HCT116 (cell line): ENCODE results near the gene ZNF853. TPM values are rescaled to one million over a fixed set of nuclear protein-coding genes. Genes with fewer than 3 reads are reported as not detected.

ENCODE experiments used
- ATAC-seq: fragments of 200-7000 bp; cut with Tn5 transposase; 2 replicates; pipeline ENCODE4 v1.9.1; 2020; ENCODE audit warnings: mild to moderate bottlenecking, moderate library complexity
- BruUV-seq: library from RNA; stranded (reverse); fragments of 400-500 nt; replicated peaks from 2 replicates; lab custom pipeline; 2021; lab: Mats Ljungman, UMichigan
- CTCF ChIA-PET: fragments of 300-600 bp; sonication (Branson Sonifier 250); formaldehyde crosslinking; loops from one replicate; lab custom pipeline; 2021; ENCODE audit warnings: antibody characterized with exemption; lab: Charles Lee
- POLR2A ChIA-PET: fragments of 300-600, 350-600 bp; sonication (Branson Sonifier 250); formaldehyde crosslinking; loops from one replicate; lab custom pipeline; 2021; ENCODE audit warnings: antibody characterized with exemption; lab: Charles Lee
- RAD21 ChIA-PET, 2 experiments: fragments of 300-600 bp; sonication (Branson Sonifier 250); formaldehyde crosslinking; loops; one replicate each; lab custom pipeline; 2023; ENCODE audit warnings: low total read pairs in 2 of 2; ENCODE audit not compliant: uncharacterized antibody in 2 of 2, unreplicated experiment in 2 of 2, low non-redundant PET in 1 of 2; lab: Charles Lee
- DNase-seq: peaks from one replicate; pipeline ENCODE4 v3.0.0-alpha.2; 2010; ENCODE audit warnings: low read depth, low spot score
- H2AFZ ChIP-seq: fragments of 200-600 bp; shearing (Covaris generic), sonication (generic); 2 replicates; pipeline ENCODE4 v1.6.1; 2017; ENCODE audit warnings: low read depth, mixed run types, mixed read lengths, antibody characterized with exemption, low read length; ENCODE audit not compliant: poor library complexity, severe bottlenecking
- H3K27ac ChIP-seq: 2 replicates; pipeline ENCODE4 v1.5.1; 2012; ENCODE audit warnings: low read depth, low read length
- H3K27me3 ChIP-seq: fragments of 200-600 bp; sonication (generic); 2 replicates; pipeline ENCODE4 v1.6.1; 2016; ENCODE audit warnings: mixed run types, low read length, mixed read lengths; ENCODE audit not compliant: insufficient read depth
- H3K36me3 ChIP-seq, 2 experiments: fragments of 200-500 bp in 1 of 2; fragments of 200-600 bp in 1 of 2; sonication (Bioruptor generic) in 1 of 2; sonication (generic) in 1 of 2; 2 replicates each; pipeline versions ENCODE4 v1.5.1 to v1.6.1; 2014 to 2016; ENCODE audit warnings: low read length in 2 of 2, inconsistent platforms in 1 of 2, mixed read lengths in 1 of 2, mixed run types in 1 of 2; ENCODE audit not compliant: insufficient read depth in 2 of 2, control insufficient read depth in 1 of 2
- H3K4me1 ChIP-seq, 2 experiments: fragments of 200-600 bp in 1 of 2; sonication (generic) in 1 of 2; 2 replicates each; pipeline versions ENCODE4 v1.5.1 to v1.6.1; 2012 to 2017; ENCODE audit warnings: low read length in 2 of 2, inconsistent platforms in 1 of 2, mild to moderate bottlenecking in 1 of 2, mixed read lengths in 1 of 2, mixed run types in 1 of 2, moderate library complexity in 1 of 2; ENCODE audit not compliant: insufficient read depth in 2 of 2, control insufficient read depth in 1 of 2
- H3K4me2 ChIP-seq: fragments of 200-600 bp; sonication (generic); 2 replicates; pipeline ENCODE4 v1.6.1; 2017; ENCODE audit warnings: mixed run types, low read length, mixed read lengths
- H3K4me3 ChIP-seq, 2 experiments: fragments of 200-600 bp in 1 of 2; sonication (generic) in 1 of 2; replicated peaks in 1 of 2; 2 replicates each; pipeline ENCODE4 v1.5.1; 2011 to 2016; ENCODE audit warnings: low read length in 2 of 2, control low read depth in 1 of 2, low read depth in 1 of 2, mild to moderate bottlenecking in 1 of 2, mixed read lengths in 1 of 2, mixed run types in 1 of 2
- H3K79me2 ChIP-seq: fragments of 200-600 bp; sonication (generic); 2 replicates; pipeline ENCODE4 v1.6.1; 2017; ENCODE audit warnings: mild to moderate bottlenecking, mixed run types, low read length, moderate library complexity, mixed read lengths; ENCODE audit not compliant: insufficient read depth
- H3K9ac ChIP-seq: fragments of 200-600 bp; sonication (generic); 2 replicates; pipeline ENCODE4 v1.6.1; 2016; ENCODE audit warnings: low read length, mixed read lengths
- H3K9me2 ChIP-seq: fragments of 200-600 bp; sonication (generic), shearing (Covaris generic); 2 replicates; pipeline ENCODE4 v1.6.1; 2017; ENCODE audit warnings: mixed run types, mild to moderate bottlenecking, moderate library complexity; ENCODE audit not compliant: insufficient read depth
- H3K9me3 ChIP-seq, 2 experiments: fragments of 200-500 bp in 1 of 2; fragments of 200-600 bp in 1 of 2; sonication (Bioruptor generic) in 1 of 2; sonication (generic) in 1 of 2; 2 replicates each; pipeline ENCODE4 v1.6.1; 2014 to 2017; ENCODE audit warnings: low read length in 2 of 2, mixed read lengths in 2 of 2, inconsistent platforms in 1 of 2, low read depth in 1 of 2, mild to moderate bottlenecking in 1 of 2, mixed run types in 1 of 2, moderate library complexity in 1 of 2; ENCODE audit not compliant: control insufficient read depth in 1 of 2, insufficient read depth in 1 of 2
- H4K20me1 ChIP-seq: fragments of 200-600 bp; sonication (generic), shearing (Covaris generic); 2 replicates; pipeline ENCODE4 v1.6.1; 2017; ENCODE audit warnings: mixed run types, mild to moderate bottlenecking, moderate library complexity; ENCODE audit not compliant: insufficient read depth
- ATF3 ChIP-seq: IDR thresholded peaks from 2 replicates; pipeline ENCODE4 v1.6.1; 2012
- CBX3 ChIP-seq: IDR thresholded peaks from 2 replicates; pipeline ENCODE4 v1.6.1; 2012; ENCODE audit warnings: low read depth
- CEBPB ChIP-seq: IDR thresholded peaks from 2 replicates; pipeline ENCODE4 v1.6.1; 2012; ENCODE audit warnings: low read depth
- EGR1 ChIP-seq: IDR thresholded peaks from 2 replicates; pipeline ENCODE4 v1.6.1; 2012; ENCODE audit warnings: low read depth
- ELF1 ChIP-seq: IDR thresholded peaks from 2 replicates; pipeline ENCODE4 v1.6.1; 2012; ENCODE audit warnings: low read depth, borderline replicate concordance
- EZH2phosphoT487 ChIP-seq: fragments of 200-600 bp; IDR thresholded peaks from 2 replicates; pipeline ENCODE4 v1.6.1; 2018; ENCODE audit warnings: antibody characterized with exemption, borderline replicate concordance
- FOSL1 ChIP-seq: IDR thresholded peaks from 2 replicates; pipeline ENCODE4 v1.6.1; 2012; ENCODE audit warnings: low read depth
- MAX ChIP-seq: IDR thresholded peaks from 2 replicates; pipeline ENCODE4 v1.6.1; 2012
- POLR2A ChIP-seq: IDR thresholded peaks from 2 replicates; pipeline ENCODE4 v1.7.0; 2011; ENCODE audit warnings: borderline replicate concordance; ENCODE audit not compliant: insufficient read depth, insufficient read length; ENCODE audit errors: extremely low read depth
- POLR2AphosphoS5 ChIP-seq: IDR thresholded peaks from 2 replicates; pipeline ENCODE4 v1.6.1; 2011; ENCODE audit warnings: mild to moderate bottlenecking, low read depth, low read length, moderate library complexity
- RAD21 ChIP-seq: IDR thresholded peaks from 2 replicates; pipeline ENCODE4 v1.6.1; 2012; ENCODE audit warnings: low read depth, mild to moderate bottlenecking
- SIN3A ChIP-seq: IDR thresholded peaks from 2 replicates; pipeline ENCODE4 v1.6.1; 2012; ENCODE audit warnings: low read depth
- SP1 ChIP-seq: IDR thresholded peaks from 2 replicates; pipeline ENCODE4 v1.6.1; 2012; ENCODE audit warnings: low read depth
- TCF7L2 ChIP-seq: IDR thresholded peaks from 2 replicates; pipeline ENCODE4 v1.7.0; 2011; ENCODE audit warnings: borderline replicate concordance, inconsistent platforms; ENCODE audit not compliant: insufficient read depth, insufficient read length; ENCODE audit errors: extremely low read depth
- YY1 ChIP-seq: IDR thresholded peaks from 2 replicates; pipeline ENCODE4 v1.6.1; 2011; ENCODE audit warnings: low read length, low read depth, moderate library complexity, mild to moderate bottlenecking; ENCODE audit not compliant: insufficient replicate concordance; ENCODE audit errors: extremely low read depth
- ZBTB33 ChIP-seq: IDR thresholded peaks from 2 replicates; pipeline ENCODE4 v1.6.1; 2011; ENCODE audit warnings: mild to moderate bottlenecking, low read length, moderate library complexity; ENCODE audit not compliant: insufficient replicate concordance; ENCODE audit errors: extremely low read depth
- ZFX ChIP-seq: fragments of 450-650 bp; IDR thresholded peaks from 2 replicates; pipeline ENCODE4 v1.6.1; 2017
- ZNF274 ChIP-seq: fragments of 200-500 bp; sonication (Bioruptor generic); IDR thresholded peaks from 2 replicates; pipeline ENCODE4 v1.6.1; 2014; ENCODE audit warnings: mild to moderate bottlenecking, low read depth, low read length, inconsistent platforms
- intact Hi-C: fragments of 100-400 bp; cut with micrococcal nuclease; formaldehyde crosslinking; loops from 2 replicates; pipeline ENCODE4 v1.10.0; 2022
- total RNA-seq: library from RNA; stranded (reverse); gene quantifications from one replicate; pipeline ENCODE4 v1.2.1, GENCODE V29; 2021; ENCODE audit not compliant: unreplicated experiment
- TF ChIP-seq, protein P1 (sequence below): IDR thresholded peaks from 2 replicates; pipeline ENCODE4 v1.6.1; 2012; ENCODE audit warnings: low read depth
- TF ChIP-seq, protein P2 (sequence below), 3 experiments: fragments of 200-600 bp in 1 of 3; sonication (generic) in 1 of 3; IDR thresholded peaks in 2 of 3; conservative IDR thresholded peaks in 1 of 3; 2 replicates each; pipeline ENCODE4 v1.5.1; 2012 to 2017; ENCODE audit warnings: low read depth in 2 of 3, low read length in 2 of 3, antibody characterized with exemption in 1 of 3, borderline replicate concordance in 1 of 3, control low read depth in 1 of 3, mild to moderate bottlenecking in 1 of 3, mixed read lengths in 1 of 3, mixed run types in 1 of 3, moderate library complexity in 1 of 3; ENCODE audit not compliant: insufficient read depth in 1 of 3

ZNF853 gene
- total RNA-seq, 1 experiment from 2014 or later: 0.05 TPM

DNA sequence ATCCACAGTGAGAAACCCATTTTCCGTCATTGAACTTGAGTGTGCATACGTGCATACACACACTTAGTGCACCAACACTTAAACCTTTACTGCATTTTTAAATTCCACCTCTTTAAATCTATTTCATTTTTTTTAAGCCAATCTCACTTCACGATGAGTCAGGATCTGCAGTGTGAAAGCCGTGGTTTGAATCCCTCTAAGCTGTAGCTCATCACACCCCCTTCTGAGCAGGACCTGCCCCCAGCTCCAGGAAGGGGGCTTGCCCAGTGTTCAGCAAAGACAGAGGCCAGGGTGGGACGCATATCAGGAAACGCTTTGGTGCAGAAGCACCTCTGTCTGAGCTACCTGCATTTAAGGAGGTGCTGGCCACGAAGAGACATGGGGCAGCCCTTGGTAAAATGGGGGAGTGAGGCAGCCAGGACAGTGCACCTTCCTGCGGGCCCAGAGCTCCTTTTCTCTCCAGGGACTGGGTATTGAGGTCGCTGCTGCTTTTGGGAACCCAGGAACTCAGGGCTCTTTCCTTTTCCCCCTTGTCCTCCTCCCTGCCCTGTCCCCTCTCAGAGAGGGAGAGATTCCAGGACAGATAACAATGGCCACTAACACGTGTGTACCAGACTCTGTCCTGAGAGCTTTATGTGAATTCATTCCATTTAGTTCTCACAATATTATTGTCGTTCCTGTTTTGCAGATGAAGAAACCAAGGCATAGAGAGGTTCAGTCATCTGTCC lies 43.4 kb downstream of the ZNF853 start:
- Histone ChIP-seq H2AFZ (no peak overlapping the region), H3K4me3 (no peak overlapping the region), H3K4me2 (no peak overlapping the region), H3K36me3 (peaks cover 3 to 6% of the 10 kb centered on the region in 2 experiments; a peak in 2 of 4 replicates), H3K27me3 (no peaks in the 10 kb centered on the region), H3K79me2 (no peaks in the 10 kb centered on the region), H3K9me2 (no peaks in the 10 kb centered on the region), H3K9ac (no peak overlapping the region), H4K20me1 (no peaks in the 10 kb centered on the region), H3K27ac (no peak overlapping the region), H3K9me3 (no peaks in the 10 kb centered on the region), H3K4me1 (no peaks in the 10 kb centered on the region)
- ChIA-PET CTCF (no interaction called here), RAD21 (no interaction called here), POLR2A (no interaction called here)
- TF ChIP-seq CBX3 (no peak), ATF3 (no peak), ZNF274 (no peak), SP1 (no peak), ELF1 (no peak), EGR1 (no peak), EZH2phosphoT487 (no peak), MAX (no peak), FOSL1 (no peak), POLR2AphosphoS5 (no peak), POLR2A (no peak), TCF7L2 (no peak), ZBTB33 (no peak), RAD21 (no peak), ZFX (no peak), YY1 (no peak), CEBPB (no peak), SIN3A (no peak)
- TF ChIP-seq, protein P1, sequence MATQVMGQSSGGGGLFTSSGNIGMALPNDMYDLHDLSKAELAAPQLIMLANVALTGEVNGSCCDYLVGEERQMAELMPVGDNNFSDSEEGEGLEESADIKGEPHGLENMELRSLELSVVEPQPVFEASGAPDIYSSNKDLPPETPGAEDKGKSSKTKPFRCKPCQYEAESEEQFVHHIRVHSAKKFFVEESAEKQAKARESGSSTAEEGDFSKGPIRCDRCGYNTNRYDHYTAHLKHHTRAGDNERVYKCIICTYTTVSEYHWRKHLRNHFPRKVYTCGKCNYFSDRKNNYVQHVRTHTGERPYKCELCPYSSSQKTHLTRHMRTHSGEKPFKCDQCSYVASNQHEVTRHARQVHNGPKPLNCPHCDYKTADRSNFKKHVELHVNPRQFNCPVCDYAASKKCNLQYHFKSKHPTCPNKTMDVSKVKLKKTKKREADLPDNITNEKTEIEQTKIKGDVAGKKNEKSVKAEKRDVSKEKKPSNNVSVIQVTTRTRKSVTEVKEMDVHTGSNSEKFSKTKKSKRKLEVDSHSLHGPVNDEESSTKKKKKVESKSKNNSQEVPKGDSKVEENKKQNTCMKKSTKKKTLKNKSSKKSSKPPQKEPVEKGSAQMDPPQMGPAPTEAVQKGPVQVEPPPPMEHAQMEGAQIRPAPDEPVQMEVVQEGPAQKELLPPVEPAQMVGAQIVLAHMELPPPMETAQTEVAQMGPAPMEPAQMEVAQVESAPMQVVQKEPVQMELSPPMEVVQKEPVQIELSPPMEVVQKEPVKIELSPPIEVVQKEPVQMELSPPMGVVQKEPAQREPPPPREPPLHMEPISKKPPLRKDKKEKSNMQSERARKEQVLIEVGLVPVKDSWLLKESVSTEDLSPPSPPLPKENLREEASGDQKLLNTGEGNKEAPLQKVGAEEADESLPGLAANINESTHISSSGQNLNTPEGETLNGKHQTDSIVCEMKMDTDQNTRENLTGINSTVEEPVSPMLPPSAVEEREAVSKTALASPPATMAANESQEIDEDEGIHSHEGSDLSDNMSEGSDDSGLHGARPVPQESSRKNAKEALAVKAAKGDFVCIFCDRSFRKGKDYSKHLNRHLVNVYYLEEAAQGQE: no peak
- TF ChIP-seq, protein P2, sequence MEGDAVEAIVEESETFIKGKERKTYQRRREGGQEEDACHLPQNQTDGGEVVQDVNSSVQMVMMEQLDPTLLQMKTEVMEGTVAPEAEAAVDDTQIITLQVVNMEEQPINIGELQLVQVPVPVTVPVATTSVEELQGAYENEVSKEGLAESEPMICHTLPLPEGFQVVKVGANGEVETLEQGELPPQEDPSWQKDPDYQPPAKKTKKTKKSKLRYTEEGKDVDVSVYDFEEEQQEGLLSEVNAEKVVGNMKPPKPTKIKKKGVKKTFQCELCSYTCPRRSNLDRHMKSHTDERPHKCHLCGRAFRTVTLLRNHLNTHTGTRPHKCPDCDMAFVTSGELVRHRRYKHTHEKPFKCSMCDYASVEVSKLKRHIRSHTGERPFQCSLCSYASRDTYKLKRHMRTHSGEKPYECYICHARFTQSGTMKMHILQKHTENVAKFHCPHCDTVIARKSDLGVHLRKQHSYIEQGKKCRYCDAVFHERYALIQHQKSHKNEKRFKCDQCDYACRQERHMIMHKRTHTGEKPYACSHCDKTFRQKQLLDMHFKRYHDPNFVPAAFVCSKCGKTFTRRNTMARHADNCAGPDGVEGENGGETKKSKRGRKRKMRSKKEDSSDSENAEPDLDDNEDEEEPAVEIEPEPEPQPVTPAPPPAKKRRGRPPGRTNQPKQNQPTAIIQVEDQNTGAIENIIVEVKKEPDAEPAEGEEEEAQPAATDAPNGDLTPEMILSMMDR (IDR thresholded peaks at IDR 0.05 in 2 of 3, conservative IDR thresholded peaks at IDR 0.05 in 1 of 3; ENCODE audit: borderline replicate concordance in 1 of 3, insufficient read depth in 1 of 3, low read depth in 2 of 3, low read length in 2 of 3): no peak
- ATAC-seq (no peak), DNase-seq (no peak)
- intact Hi-C loops: no loop called here
- BruUV-seq: no TSS peak
